Tibial nerve (tissue), 4 donors: ENCODE measurements around the gene LNPK. TPM values are rescaled to one million over a fixed set of nuclear protein-coding genes. Genes with fewer than 3 reads are reported as not detected.

Experiments
- DNase-seq, 2 donors: peaks; one replicate each; pipeline ENCODE4 v3.0.0-alpha.2; 2019; ENCODE audit warnings: low spot score in 2 of 2
- H3K27ac ChIP-seq, 4 donors: fragments of 200-600 bp; sonication (generic) in 3 of 4; one replicate each; pipeline ENCODE4 v1.5.1; 2017 to 2019; ENCODE audit warnings: mild to moderate bottlenecking in 1 of 4
- H3K27me3 ChIP-seq, 2 donors: fragments of 200-600 bp; sonication (generic) in 1 of 2; one replicate each; pipeline versions ENCODE4 v1.5.1 to v1.6.0; 2017 to 2019
- H3K36me3 ChIP-seq, 3 donors: fragments of 200-600 bp; sonication (generic); one replicate each; pipeline ENCODE4 v1.5.1; 2018 to 2019
- H3K4me1 ChIP-seq, 4 donors: fragments of 200-600 bp; sonication (generic) in 3 of 4; one replicate each; pipeline ENCODE4 v1.5.1; 2017 to 2019
- H3K4me3 ChIP-seq, 4 donors: fragments of 200-600 bp; sonication (generic) in 3 of 4; one replicate each; pipeline ENCODE4 v1.5.1; 2017 to 2019; ENCODE audit warnings: mild to moderate bottlenecking in 1 of 4, moderate library complexity in 1 of 4
- H3K9me3 ChIP-seq, 4 donors: fragments of 200-600 bp; sonication (generic) in 3 of 4; one replicate each; pipeline ENCODE4 v1.5.1; 2017 to 2019
- CTCF ChIP-seq, 5 experiments: fragments of 200-600 bp in 3 of 5; fragments of 450-650 bp in 2 of 5; sonication (generic) in 3 of 5; IDR thresholded peaks; one replicate each; pipeline ENCODE4 v1.5.1; 2016 to 2019; ENCODE audit warnings: antibody characterized with exemption in 5 of 5, mild to moderate bottlenecking in 3 of 5, moderate library complexity in 2 of 5
- EP300 ChIP-seq, 2 donors: sonication (generic); formaldehyde crosslinking; IDR thresholded peaks; one replicate each; pipeline ENCODE4 v1.6.1; 2017; ENCODE audit warnings: antibody characterized with exemption in 2 of 2, mild to moderate bottlenecking in 1 of 2
- POLR2A ChIP-seq, 2 donors: fragments of 450-650 bp; IDR thresholded peaks; one replicate each; pipeline ENCODE4 v1.6.1; 2017; ENCODE audit warnings: antibody characterized with exemption in 2 of 2, mild to moderate bottlenecking in 2 of 2, moderate library complexity in 2 of 2
- WGBS, 2 donors: methylation state at CpG; one replicate each; pipeline ENCODE4 v1.1.5; 2018; 5-methylcytosine and 5-hydroxymethylcytosine counted together
- total RNA-seq, 4 donors: library from RNA; depleted of rRNA; stranded (reverse); fragments of >200 nt; gene quantifications; one replicate each; pipeline ENCODE4 v1.1.0, GENCODE V29; 2016

Gene LNPK
- total RNA-seq, 4 donors from 2014 or later = 17.4 to 27.3 (median 24.1) TPM

- DNase-seq = no peak
- no peaks in the 10 kb centered on the region for H3K9me3 ChIP-seq
- no peaks in the 10 kb centered on the region for H3K27me3 ChIP-seq
- TF ChIP-seq EP300 (IDR thresholded peaks at IDR 0.05) = no peak
- TF ChIP-seq CTCF (IDR thresholded peaks at IDR 0.05) = no peak
- no peak for TF ChIP-seq POLR2A (IDR thresholded peaks at IDR 0.05)
- no peak overlapping the region for H3K27ac ChIP-seq
- no peaks in the 10 kb centered on the region for H3K36me3 ChIP-seq
- no peak overlapping the region for H3K4me3 ChIP-seq
- no peaks in the 10 kb centered on the region for H3K4me1 ChIP-seq
- WGBS, 2 donors = 59 to 70% methylated on average over 7 of the region's 7 CpGs
Observed at GRCh38 chr2:175883586-175884194, 118.4 kb downstream of the LNPK start.

GRCh38 chr2:175879679-175880078 lies 122.4 kb downstream of the LNPK start:
- Histone ChIP-seq H3K4me3 (no peak overlapping the region), H3K27ac (no peak overlapping the region), H3K4me1 (no peaks in the 10 kb centered on the region), H3K36me3 (no peaks in the 10 kb centered on the region), H3K27me3 (no peaks in the 10 kb centered on the region), H3K9me3 (no peaks in the 10 kb centered on the region)
- 70 to 92% methylated on average over 3 of the region's 3 CpGs for WGBS, 2 donors
- no peak for DNase-seq
- TF ChIP-seq POLR2A (IDR thresholded peaks at IDR 0.05) (no peak), CTCF (IDR thresholded peaks at IDR 0.05) (no peak), EP300 (IDR thresholded peaks at IDR 0.05) (no peak)

GRCh38 chr2:175877845-175878544 lies 124.1 kb downstream of the LNPK start:
- Histone ChIP-seq H3K36me3 (no peaks in the 10 kb centered on the region), H3K4me1 (no peaks in the 10 kb centered on the region), H3K27me3 (no peaks in the 10 kb centered on the region), H3K9me3 (no peaks in the 10 kb centered on the region), H3K27ac (no peak overlapping the region), H3K4me3 (no peak overlapping the region)
- WGBS, 2 donors = 66 to 67% methylated on average over 3 of the region's 3 CpGs
- TF ChIP-seq POLR2A (IDR thresholded peaks at IDR 0.05) (no peak), CTCF (IDR thresholded peaks at IDR 0.05) (no peak), EP300 (IDR thresholded peaks at IDR 0.05) (no peak)
- no peak for DNase-seq

GRCh38 chr2:175874291-175874690 lies 127.8 kb downstream of the LNPK start:
- no peak for DNase-seq
- Histone ChIP-seq H3K36me3 (no peaks in the 10 kb centered on the region), H3K27ac (no peak overlapping the region), H3K27me3 (no peaks in the 10 kb centered on the region), H3K4me3 (no peak overlapping the region), H3K9me3 (no peaks in the 10 kb centered on the region), H3K4me1 (no peaks in the 10 kb centered on the region)
- TF ChIP-seq EP300 (IDR thresholded peaks at IDR 0.05) (peak in 1 of 2 donors; percentile 10), CTCF (IDR thresholded peaks at IDR 0.05) (no peak)
- WGBS, 2 donors = 77 to 81% methylated on average over 3 of the region's 3 CpGs

Other genes starting within 250 kb of the LNPK start
- gene EVX2, start 81.7 kb upstream of the LNPK start, total RNA-seq = not detected
- gene HOXD13, start 90.5 kb upstream of the LNPK start, total RNA-seq = under 1 TPM in 1 of 4 donors, not detected in 3; 0.21 TPM
- gene HOXD12, start 97.5 kb upstream of the LNPK start, total RNA-seq = not detected
- gene HOXD11, start 105.0 kb upstream of the LNPK start, total RNA-seq = 1 to 10 TPM in 2 of 4 donors, under 1 TPM in 1, not detected in 1; 0.21 to 1.8 (median 1.2) TPM
- gene HOXD10, start 114.5 kb upstream of the LNPK start, total RNA-seq = 1 to 10 TPM in 2 of 4 donors, under 1 TPM in 2; 0.39 to 2.1 (median 1.1) TPM
- 1 to 10 TPM; 1.9 to 9.4 (median 5.9) TPM for gene HOXD9, start 120.5 kb upstream of the LNPK start, total RNA-seq
- 10 to 100 TPM; 12.6 to 19.5 (median 16.7) TPM for gene HOXD8, start 127.4 kb upstream of the LNPK start, total RNA-seq
- 10 to 100 TPM in 3 of 4 donors, 1 to 10 TPM in 1; 3.8 to 17.1 (median 16.6) TPM for gene HOXD4, start 149.3 kb upstream of the LNPK start, total RNA-seq
- 10 to 100 TPM; 10.5 to 11.7 (median 11.0) TPM for gene HOXD3, start 155.0 kb upstream of the LNPK start, total RNA-seq
- 1 to 10 TPM in 1 of 4 donors, under 1 TPM in 2, not detected in 1; 0.44 to 1.8 (median 0.63) TPM for gene HOXD1, start 186.4 kb upstream of the LNPK start, total RNA-seq